Activated CD8-positive, alpha-beta memory T cell treated with anti-CD3 and anti-CD28 coated beads for 24 hours (primary cell): Measurements from ENCODE around the gene CIB2.

Experiments used
- DNase-seq: peaks from one replicate; pipeline ENCODE4 v3.0.0-alpha.2; 2020

CIB2 gene

DNA sequence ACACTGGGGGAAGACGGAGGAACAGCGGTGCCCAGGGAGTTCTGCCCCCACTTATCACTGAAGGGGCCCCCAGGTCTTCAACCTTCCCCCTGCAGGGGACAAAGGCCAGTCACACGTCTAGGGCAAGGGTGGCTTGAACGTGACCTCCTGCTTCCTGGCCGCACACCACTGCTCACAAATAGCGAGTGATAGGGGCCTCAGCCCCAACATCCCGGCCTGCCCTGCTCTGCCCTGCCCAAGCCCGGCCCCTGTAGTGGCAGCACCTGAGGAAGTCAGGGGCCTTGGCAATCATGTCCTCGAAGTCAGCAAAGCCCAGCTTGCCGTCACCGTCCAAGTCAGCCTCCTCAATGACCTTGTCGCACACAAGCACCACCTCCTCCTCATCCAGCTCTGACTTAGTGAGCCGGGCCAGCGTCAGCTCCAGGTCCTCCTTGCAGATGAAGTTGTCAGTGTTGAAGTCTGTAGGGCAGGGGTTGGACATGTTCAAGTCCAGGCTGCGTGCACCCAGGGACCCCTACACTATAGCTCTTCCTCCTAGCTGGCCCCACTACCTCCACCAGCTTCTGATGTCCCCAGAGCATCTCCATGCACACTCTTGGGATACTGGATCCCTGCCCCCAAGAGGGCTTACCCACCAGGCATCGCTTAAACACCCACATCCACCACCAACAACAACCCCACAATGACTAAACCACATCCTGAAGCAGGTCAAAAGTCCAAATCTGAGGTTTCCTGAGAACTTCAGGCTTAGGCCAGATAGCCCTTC lies 25.6 kb downstream of the CIB2 start:
- DNase-seq, result no peak

DNA sequence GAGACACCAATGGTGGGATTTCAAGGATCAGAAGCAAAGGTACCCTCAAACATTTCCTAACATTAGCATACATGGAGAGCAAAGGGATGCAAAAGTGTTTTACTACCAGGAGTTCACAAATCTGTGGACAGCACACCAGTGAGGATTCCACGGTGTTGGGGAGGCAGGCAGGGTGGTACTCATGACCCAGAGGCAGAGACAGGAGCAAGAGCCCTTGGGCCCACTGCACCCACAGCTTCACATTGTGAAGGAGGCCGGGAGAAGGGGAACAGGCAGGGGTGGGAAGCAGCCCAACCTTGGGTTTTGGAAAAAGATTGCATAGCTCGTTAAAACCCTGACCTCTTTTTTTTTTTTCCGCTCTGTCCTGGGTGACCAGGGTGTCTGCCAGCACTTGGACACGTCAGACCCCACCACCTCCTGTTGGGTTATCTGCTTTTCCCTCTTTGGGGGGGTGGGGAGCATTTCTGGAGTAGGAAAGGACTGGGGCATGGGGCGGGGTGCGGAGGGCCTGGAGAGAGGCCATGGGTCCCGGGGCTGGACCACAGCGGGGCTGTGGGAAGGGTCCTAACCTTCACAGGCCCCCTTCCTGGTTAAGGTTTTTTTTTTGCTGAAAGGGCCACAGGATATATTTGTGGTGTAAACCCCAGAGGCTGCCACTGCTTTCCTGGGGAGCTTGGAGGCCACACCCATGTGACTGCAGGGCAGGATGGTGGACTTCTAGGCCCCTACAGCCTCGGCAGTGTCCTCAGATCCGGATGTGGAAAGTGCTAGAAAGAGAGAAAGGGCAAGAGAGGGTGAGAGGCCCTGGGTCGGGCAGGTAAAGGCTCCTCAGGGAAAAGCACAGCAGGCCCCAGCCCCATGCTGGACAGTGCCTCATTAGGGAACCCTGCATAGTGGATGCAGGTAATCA lies 26.4 kb downstream of the CIB2 start:
- no peak for DNase-seq

DNA sequence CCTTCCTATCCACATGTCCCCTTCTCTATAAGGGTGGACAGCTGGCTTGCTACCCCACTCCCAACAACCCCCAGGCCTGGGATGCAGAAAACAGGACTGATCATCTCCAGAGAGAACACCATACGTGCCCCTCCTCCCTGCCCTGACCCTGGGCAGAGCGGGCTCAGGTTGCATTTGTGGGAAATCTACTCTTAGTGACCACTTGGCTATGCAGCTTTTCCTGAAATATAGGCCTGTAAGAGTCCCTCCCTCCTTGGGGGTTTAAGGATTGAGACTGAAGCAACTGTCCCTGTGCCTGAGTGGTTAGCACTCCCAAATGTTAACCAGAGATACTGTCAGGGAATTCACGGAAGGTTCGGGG lies 27.1 kb downstream of the CIB2 start:
- DNase-seq, result no peak

DNA sequence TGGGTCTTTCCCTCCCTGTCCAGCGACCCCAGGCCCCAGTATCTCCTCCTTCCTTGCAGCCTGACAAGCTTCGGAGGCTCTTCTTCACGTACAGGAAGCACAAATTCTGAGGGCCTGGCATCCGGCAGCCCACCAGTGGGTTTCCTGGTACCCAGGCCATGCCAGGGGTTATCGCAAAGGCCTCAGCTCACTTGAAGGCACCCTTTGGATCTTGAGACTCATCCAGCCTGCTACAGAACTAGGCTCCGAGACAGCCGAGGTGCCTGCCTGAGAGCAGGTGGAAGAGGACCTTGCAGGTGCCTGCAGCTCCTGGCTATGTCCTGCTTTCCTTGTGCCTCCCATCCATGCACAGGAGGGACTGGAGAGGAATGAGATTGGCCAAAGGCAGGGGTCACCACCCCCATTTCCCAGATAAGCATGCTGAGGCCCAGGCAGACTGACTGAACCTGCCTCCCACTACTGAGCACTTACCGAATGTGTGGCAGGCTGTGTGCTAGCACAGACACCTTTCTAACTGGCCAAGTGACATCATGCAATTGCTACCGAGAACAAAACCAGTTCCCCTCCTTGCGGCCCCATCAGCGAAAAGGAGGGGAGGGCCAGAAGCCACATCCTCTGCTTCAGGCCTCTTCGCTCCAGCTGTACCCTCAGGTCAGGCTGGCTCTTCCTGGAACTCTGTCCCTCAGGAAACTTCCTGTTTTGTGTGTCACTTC lies 27.7 kb downstream of the CIB2 start:
- DNase-seq, result peak; percentile 83

GRCh38 chr15:78102741-78103140 lies 28.5 kb downstream of the CIB2 start:
- no peak for DNase-seq

DNA sequence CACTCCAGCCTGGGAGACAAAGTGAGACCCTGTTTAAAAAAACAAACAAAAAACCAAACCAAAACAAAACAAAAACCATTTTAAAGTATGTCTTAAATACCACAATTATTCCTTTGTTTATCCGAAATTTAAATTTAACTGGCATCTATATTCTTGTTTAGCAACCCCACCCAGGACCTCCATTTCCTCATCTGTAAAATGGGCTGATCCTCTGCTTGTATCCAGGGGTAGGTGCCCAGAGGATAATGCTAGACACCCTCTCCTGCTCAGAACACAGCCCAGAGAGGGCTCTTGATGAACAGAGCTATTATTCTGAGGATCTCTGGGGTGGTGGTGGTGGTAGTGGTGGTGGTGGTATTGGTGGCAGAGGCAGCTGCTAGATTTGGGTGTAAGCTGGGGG lies 29.0 kb downstream of the CIB2 start:
- no peak for DNase-seq

DNA sequence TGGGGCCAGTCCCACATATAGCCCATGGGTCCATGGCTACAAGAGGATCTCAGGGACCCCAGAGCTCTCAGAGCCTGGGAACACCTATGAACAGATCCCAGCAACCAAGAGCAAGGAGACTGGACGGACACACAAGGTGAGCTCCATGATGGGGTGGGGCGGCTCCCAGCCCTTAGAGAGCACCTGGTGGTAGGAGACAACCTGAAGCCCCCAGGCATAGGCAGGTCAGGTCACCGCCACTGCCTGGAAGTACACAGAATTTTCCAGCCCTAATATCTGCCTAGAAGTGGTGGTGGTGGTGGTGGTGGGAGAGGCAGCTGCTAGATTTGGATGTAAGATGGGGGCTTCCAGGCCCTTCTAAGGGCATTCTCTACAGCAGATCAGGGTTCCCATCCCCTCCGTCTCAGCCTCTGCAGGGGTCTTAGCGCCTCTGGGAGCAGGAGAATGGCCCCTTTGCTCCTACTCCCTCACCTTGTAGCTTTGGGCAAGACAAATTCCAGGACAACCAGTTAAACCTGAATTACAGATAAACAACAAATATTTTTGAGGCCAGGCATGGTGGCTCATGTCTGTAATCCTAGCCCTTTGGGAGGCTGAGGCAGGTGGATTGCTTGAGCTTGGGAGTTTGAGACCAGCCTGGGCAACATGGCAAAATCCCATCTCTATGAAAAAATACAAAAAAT lies 29.7 kb downstream of the CIB2 start:
- DNase-seq, result no peak

- no peak for DNase-seq
These were observed 30.4 kb downstream of the CIB2 start for GRCh38 chr15:78100886-78101285.

GRCh38 chr15:78098131-78098755 lies 33.0 kb downstream of the CIB2 start:
- DNase-seq, result no peak

- no peak for DNase-seq
These were observed 33.6 kb downstream of the CIB2 start for GRCh38 chr15:78097667-78098066.

DNA sequence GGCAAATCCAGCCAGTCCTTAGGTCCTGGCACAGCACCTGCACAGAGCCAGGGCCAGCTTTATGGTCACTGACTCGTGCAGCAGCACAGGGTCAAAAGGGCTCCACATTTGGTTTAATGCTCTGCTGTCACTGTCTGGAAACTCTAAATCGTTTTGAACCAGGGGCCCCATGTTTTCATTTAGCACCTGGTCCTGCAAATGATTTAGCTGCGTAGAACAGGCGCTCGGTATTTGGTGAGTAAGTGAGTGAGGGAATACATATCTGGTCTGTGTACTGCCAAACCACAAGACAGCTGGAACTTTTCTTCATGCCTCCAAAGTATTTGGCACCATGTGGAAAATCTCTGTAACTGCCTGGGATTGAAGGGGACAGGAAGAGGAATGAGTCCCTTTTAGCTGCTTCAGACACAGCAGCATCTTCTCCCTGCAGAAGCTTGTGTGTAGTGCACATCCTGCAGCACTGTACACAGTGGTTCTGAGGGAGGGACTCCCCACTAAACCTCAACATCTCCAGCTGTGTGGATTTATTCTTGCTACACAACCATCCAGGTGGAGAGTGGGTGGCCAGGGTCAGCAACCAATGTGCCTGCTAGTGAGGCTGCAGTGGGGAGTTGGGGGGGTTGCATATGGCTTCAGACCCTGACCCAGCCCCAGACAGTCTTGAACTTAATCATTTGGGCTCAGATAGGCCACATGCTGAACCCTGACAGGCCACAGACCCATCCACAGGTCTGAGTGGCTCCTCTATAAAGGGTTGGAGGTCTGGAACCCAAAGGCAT lies 37.8 kb downstream of the CIB2 start:
- DNase-seq, result no peak

GRCh38 chr15:78092261-78093041 lies 38.8 kb downstream of the CIB2 start, which contains the start of gene SH2D7:
Gene SH2D7 (plus strand): TSS chr15:78092561. CDS start chr15:78092585, 24 bp downstream.
- DNase-seq, result no peak

DNA sequence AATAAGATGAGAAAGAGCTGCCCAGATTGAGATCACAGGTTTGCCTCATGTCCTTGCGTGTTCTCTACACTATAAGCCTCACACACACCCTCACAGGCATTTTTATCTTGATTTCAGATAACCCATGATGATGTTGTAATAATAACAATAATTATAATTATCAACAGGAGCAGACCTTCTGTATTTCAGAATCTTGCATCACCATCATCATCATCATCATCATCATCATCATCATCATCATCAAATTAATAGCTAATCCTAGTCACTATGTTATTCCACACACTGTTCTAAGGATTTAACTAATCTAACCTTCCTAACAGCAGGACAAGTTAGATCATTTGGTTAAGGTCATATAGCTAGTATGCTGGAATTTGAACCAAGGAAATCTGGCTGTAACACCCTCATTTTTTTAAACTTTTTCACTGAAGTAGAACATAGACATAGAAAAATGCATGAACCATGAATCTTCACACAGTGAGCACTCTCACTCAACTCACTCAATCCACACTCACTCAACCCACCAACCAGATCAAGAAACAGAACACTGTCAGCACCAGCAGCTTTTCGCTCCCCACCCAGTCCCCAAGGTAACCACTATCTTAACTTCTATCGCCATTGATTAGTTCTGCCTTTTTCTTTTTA lies 40.7 kb downstream of the CIB2 start:
- no peak for DNase-seq

GRCh38 chr15:78088773-78089080 lies 42.5 kb downstream of the CIB2 start:
- DNase-seq, result no peak

DNA sequence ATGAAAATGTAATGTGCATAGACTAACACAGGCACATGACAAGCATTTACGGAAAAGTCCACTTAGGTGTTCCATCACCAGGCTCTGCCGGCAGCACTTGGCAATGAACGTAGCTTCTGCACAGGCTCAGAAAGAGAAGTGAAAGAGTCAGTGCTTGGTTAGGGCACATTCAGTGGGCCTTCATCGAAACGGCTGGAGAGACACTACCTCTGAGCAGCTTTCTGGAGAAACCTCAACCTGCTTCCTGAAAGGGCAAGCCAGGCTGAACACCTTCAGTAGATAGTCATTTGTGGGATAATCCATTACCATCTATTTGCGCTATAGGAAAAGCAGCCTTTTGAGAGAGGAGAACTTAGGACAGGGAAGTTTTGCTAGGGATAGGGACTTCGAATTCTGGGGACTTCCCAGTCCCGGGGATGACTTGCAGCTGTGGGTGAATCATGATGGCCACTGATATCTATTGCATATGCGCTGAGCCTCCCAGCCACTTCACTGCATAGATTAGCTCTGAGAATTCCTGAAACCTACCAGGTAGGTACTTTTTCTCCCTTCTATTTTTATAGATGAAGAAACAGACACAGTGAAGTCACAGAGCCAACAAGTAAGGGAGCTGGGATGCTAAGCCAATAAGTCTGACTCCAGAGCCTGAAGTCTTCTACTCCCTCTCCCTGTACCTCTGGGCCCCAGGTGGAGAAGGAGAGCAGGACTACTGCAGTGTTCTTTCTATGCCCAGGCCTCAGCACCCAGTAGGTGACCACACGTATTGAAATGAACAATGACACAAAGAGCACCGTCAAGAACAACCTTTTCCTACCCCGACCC lies 43.1 kb downstream of the CIB2 start:
- no peak for DNase-seq

- DNase-seq, result no peak
These were observed 45.3 kb downstream of the CIB2 start for GRCh38 chr15:78085928-78086327.

GRCh38 chr15:78084449-78084750 lies 46.8 kb downstream of the CIB2 start:
- DNase-seq, result no peak

DNA sequence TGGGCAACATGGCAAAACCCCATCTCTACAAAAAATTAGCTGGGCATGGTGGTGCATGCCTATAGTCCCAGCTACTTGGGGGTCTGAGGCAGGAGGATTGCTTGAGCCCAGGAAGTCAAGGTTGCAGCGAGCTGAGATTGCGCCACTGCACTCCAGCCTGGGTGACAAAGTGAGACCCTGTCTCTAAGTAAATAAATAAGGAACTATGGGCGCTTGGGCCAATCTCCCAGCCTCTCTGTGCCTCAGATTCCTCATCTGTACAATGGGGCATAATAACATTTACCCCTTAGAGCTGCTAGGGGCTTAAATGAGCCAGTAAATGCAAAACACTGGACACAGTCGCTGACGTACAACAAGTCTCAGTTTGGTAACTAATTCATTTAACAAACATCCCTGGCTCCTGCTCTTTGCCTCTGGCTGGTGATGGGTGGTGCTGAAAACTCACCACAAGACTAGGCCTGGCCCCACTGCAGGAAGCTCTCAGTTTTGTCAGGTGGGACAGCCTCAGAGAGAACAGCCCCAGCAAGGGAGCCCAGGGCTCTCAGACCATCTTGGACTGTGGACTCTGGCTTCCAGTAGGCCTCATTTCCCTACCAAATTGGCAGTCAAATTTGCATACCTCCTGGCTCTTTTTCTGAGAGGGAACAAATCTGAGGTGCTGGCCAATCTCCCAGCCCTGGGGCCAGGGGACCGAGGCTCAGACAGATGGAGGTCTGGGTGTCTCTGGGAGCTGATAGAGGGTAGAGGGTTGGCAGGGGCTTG lies 47.4 kb downstream of the CIB2 start:
- DNase-seq, result no peak

GRCh38 chr15:78083186-78083585 lies 48.1 kb downstream of the CIB2 start:
- no peak for DNase-seq
